NCI-H1436 (cell line): ENCODE measurements around the gene DBN1.
"Not testable (repeated sequence)": the region's sequence is repeated elsewhere in the genome, so short reads cannot be mapped to it uniquely, and the experiment has no call there.

Experiments
- DNase-seq: peaks from one replicate; lab custom pipeline; 2025; lab: John Stamatoyannopoulos, UW

DBN1 gene

GRCh38 chr5:177429248-177430040 lies 44.0 kb downstream of the DBN1 start:
- no peak for DNase-seq

GRCh38 chr5:177428574-177429217 lies 44.7 kb downstream of the DBN1 start:
- DNase-seq: no peak

GRCh38 chr5:177427919-177428573 lies 45.4 kb downstream of the DBN1 start:
- DNase-seq: no peak

- DNase-seq: no peak
These were observed 46.1 kb downstream of the DBN1 start for GRCh38 chr5:177427211-177427822.

GRCh38 chr5:177426566-177427210 lies 46.7 kb downstream of the DBN1 start, which contains the start of gene GRK6:
Gene GRK6, plus strand, starts transcription at chr5:177426676. Its CDS starts 170 bp downstream, at chr5:177426846.
- DNase-seq: no peak

GRCh38 chr5:177425801-177426565 lies 47.5 kb downstream of the DBN1 start:
- DNase-seq: peak; percentile 98

- no peak for DNase-seq
These were observed 48.1 kb downstream of the DBN1 start for GRCh38 chr5:177425196-177425800.

- no peak for DNase-seq
These were observed 49.8 kb downstream of the DBN1 start for GRCh38 chr5:177423671-177424070.

- DNase-seq: no peak
These were observed 52.2 kb downstream of the DBN1 start for GRCh38 chr5:177421062-177421798.

GRCh38 chr5:177420472-177420871 lies 53.0 kb downstream of the DBN1 start:
- not testable (repeated sequence) for DNase-seq

GRCh38 chr5:177419046-177419445 lies 54.4 kb downstream of the DBN1 start:
- no peak for DNase-seq

- not testable (repeated sequence) for DNase-seq
These were observed 56.4 kb downstream of the DBN1 start for GRCh38 chr5:177417081-177417480.

GRCh38 chr5:177414481-177414880 lies 59.0 kb downstream of the DBN1 start:
- no peak for DNase-seq

GRCh38 chr5:177412603-177413233 lies 60.7 kb downstream of the DBN1 start:
- no peak for DNase-seq

- no peak for DNase-seq
These were observed 62.9 kb downstream of the DBN1 start for GRCh38 chr5:177410575-177410974.

- DNase-seq: no peak
These were observed 64.2 kb downstream of the DBN1 start, which contains the start of gene F12 for GRCh38 chr5:177409043-177409801. Gene F12, minus strand, starts transcription at chr5:177409564. Its CDS starts 37 bp downstream, at chr5:177409527.
